Effector CD4-positive, alpha-beta T cell (primary cell): Measurements from ENCODE around the gene SEMG1. TPM values are rescaled to one million over a fixed set of nuclear protein-coding genes. Genes with fewer than 3 reads are reported as not detected.

ENCODE experiments used
- DNase-seq: peaks from one replicate; pipeline ENCODE4 v3.0.0-alpha.2; 2020
- total RNA-seq: gene quantifications from one replicate; lab custom pipeline; 2026; lab: John Stamatoyannopoulos, UW

SEMG1 gene, protein sequence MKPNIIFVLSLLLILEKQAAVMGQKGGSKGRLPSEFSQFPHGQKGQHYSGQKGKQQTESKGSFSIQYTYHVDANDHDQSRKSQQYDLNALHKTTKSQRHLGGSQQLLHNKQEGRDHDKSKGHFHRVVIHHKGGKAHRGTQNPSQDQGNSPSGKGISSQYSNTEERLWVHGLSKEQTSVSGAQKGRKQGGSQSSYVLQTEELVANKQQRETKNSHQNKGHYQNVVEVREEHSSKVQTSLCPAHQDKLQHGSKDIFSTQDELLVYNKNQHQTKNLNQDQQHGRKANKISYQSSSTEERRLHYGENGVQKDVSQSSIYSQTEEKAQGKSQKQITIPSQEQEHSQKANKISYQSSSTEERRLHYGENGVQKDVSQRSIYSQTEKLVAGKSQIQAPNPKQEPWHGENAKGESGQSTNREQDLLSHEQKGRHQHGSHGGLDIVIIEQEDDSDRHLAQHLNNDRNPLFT
- not detected for total RNA-seq

DNA sequence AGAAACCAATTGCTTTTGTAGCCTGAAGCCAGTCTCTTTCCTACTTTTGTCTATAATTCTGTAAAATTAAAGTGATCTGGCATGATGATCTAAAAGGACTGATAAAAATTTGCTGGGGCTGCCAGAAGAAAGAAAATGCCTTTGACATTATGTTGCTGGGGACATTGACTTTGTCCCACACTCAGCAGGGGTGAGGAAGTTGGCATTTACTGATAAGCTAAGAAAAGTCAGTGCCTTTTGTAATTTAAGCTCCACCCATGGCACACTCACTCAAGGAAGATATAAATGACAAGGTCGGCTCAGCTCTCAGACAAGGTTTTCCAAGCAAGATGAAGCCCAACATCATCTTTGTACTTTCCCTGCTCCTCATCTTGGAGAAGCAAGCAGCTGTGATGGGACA, at the start of gene SEMG1:
Gene SEMG1 (plus strand): TSS at position 309 of the 400 bp plus-strand sequence. CDS start 21 bp downstream, at position 330.
- DNase-seq, result no peak

DNA sequence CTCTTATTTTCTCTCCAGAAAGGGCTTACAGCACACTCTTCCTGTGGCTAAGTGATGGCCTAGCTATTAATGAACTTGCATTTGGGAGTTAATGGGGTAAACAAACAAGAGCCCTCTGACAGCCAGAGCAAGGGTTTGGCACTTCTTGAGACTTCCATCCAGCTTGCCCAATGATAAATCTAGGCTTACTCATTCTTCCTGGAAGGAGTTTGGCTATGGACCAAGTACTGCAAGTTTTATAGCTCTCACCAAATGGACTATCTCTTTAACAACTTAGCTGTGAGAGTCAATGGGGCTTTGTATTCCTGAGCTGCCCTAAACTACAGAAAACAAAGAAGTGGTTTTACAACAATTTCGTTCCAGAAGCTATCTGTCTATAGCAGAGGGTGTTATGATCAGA, 48.9 kb upstream of the SEMG1 start:
- DNase-seq, result no peak

DNA sequence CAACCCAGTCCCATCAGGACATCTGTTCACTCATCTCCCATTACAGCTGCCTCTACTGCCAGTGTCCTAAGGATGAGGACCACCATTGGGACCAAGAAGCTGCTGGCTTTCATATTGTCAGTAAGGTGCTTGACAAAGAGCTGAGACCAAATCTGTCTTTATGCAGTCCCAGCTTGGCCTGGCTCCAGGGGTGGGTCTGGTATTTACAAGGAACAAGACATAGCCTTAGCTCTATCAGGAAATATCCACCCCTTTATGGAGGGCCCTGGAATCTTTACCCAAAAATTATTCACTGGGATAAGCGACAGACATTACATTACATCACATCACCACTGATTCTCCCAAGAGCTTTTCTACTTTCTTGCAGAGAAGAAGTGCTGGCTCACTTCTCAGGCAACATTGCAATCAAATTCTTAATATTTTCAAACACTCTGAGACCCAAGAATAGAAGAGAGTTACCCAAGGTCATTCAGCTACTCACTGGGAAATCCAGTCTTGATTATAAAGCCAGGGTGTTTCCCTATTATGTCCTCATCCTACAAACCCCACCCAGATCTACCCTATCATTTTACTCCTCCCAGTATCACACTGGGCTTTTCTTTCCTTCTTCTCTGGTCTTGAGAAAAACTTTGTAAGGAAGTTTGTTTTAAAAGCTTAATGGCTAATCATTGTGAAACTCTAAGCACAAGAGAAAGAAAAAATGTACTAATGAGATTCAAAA, 43.6 kb upstream of the SEMG1 start:
- DNase-seq, result no peak

DNA sequence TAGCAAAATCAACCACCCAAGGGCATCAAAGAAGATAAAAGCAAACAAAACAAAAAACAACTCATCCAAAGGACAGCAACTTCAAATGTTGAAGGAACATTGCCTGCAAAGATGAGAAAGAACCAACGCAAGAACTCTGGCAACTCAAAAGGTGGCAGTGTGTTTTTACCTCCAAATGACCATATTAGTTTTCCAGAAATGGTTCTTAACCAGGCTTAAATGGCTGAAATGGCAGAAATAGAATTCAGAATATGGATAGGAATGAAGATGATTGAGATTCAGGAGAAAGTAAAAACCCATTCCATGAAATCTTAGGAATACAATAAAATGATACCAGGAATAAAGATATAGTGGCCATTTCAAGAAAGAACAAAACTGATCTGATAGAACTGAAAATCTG, 41.9 kb upstream of the SEMG1 start:
- DNase-seq, result no peak

DNA sequence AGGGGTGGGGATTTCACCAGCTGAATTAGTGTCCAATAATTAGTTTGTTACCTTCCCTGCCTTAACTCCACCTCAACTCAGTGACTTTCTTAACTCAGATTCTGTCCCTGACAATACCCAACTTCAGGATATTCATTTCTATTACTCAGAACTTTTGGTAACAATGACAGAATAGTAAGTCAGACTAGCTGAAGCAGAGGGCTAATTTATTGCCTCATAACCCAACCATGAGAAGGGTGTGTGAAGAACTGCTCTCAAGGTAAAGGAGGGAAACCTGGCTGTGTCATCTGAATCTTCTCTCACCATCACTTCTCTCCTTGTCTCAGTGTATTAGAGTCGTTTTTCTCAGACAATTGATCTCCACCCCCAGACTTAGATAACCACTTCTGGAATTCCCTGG, 33.3 kb upstream of the SEMG1 start:
- DNase-seq, result no peak

DNA sequence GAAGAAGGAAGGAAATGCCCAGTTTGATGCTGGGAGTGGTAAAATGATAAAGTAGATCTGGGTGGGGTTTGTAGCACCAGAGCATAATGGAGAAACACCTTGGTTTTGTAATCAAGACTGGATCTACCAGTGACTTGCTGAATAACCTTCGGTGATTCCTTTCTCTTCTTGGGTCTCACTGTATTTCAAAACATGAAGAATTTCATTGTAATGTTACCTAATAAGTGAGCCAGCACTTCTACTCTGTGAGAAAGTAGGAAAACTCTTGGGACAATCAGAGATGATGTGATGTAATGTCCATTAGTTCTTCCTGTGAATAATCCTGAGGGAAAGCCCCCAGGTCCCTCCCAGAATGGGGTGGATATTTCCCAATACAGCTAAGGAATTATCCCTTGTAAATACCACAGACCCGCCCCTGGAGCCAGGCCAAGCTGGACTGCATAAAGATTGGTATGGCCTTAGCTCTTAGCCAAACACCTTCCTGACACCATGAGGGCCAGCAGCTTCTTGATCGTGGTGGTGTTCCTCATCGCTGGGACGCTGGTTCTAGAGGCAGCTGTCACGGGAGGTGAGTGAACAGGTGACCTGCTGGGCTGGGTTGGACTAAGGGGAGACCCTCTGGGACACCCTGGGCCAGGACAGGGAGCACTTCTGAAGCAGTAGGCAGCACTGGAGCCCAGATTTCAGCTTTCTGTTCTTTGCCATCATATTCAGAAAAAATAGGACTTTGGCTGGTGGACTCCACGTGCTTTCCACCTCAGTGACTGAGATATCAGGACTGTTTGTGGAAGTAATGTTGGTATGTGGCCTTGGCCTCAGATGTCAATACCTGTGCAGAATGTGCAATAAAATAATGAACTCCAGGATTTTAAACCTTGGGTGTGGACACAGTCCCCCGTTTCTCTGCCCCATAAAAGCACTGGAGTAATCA, 32.1 kb upstream of the SEMG1 start, which contains the start of gene PI3:
Gene PI3 (plus strand): TSS at position 469 of the 931 bp plus-strand sequence. CDS start 21 bp downstream, at position 490.
- DNase-seq, result no peak

DNA sequence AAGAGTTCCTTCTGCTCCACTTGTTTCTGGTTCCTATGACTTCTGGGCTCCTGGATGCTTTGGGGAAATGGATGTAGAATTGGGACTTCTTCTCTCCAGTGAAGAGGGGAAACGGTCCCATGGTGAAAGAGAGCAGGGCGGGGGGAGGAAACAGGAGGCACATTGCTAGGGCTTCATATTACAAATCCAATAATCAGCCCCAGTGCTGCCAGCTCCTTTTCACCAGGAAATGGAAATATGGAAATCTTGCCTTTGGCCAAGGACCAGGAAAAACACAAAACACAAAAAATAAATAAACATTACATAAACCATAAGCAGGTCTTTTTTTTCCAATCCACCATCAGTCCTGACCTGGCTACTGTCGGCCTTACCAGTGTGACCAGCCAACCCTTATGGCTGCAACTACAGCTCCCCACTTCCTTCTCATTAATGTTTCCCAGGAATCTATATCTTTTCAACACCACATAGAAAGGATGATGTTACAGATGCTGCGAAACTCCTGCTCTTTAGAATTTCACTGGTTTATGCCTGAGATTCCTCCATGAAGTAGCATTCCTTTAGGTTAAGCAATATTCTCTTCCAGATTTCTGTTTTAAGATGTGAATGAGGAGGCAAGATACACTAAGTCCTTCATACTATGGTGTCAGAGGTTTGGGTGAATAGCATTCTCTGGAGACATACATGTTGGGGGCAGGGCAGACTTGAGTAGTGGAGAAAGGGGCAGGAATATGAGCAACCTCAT, 30.1 kb upstream of the SEMG1 start:
- no peak for DNase-seq

DNA sequence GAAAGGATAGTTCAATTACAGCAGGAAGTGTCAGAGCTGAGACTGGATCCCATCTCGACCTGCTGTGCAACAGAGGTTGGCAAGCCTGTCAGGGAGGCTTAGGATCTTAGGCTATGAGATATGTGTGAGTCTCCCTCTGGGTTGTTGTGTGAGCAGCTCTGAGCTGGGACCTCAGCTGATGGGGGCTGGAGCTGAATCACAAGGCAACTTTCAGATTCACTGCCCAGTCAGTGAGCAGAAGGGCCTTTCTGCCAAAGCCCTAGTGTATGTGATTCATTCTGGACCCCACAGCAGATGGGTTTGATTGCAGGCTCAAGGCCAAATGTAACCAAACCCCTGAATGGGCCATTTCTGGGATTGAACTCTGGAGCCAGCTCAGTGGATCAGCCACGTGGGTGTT, 27.7 kb upstream of the SEMG1 start:
- DNase-seq, result no peak

DNA sequence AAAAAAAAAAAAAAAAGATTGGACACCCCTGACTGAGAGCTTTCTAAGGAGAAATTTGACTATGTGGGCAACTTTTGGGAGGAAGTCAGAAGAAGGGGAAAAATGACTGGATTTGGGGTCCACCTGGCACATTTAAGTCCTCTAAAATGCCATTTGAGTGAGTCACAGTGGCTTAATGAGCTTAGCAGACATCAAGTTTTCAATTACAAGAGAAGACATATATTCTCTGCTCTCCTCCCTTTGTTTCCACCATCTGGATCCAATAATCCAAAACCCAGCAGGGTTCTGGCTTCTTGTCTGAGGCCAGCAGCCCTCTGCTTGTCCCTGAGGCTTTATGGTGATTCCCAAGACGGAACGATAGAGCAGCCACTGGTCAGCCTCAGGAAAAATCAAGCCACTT, 25.2 kb upstream of the SEMG1 start:
- DNase-seq, result no peak

DNA sequence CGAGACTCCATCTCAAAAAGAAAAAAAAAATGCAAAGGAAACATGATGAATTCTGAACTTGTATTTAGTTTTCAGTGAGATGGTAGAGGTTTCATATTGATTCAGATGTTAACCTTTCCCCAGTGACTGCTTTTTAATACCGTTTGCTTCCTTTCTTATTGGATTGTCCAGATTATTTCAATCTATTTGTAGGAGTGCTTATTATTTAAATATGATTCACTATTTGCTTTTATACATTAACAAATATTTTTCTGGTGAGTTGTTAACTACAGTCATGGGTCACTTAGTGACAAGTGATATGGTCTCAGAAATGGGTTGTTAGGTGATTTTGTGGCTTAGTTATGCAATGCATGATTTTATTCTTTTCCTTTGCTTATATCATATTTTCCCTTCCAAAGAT, 23.7 kb upstream of the SEMG1 start:
- no peak for DNase-seq

DNA sequence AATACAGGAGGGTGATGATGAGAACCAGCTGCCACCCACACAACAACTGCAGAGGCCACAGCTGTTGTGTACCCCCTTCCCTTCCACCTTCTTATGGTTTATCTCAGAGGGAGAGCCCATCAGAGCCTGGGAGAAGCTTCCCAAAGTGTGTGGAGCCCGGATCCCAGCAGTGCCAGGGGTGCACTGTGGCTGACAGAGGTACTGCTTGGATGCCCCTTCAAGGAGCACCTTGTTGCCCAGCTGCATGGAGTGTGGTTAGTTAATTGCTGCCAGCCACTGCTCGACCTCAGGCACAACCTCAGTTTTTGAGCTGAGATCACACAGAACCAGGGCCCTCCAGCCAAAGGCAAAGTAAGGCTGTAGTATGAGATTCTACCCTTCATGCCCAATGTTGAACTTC, 19.1 kb upstream of the SEMG1 start:
- no peak for DNase-seq

DNA sequence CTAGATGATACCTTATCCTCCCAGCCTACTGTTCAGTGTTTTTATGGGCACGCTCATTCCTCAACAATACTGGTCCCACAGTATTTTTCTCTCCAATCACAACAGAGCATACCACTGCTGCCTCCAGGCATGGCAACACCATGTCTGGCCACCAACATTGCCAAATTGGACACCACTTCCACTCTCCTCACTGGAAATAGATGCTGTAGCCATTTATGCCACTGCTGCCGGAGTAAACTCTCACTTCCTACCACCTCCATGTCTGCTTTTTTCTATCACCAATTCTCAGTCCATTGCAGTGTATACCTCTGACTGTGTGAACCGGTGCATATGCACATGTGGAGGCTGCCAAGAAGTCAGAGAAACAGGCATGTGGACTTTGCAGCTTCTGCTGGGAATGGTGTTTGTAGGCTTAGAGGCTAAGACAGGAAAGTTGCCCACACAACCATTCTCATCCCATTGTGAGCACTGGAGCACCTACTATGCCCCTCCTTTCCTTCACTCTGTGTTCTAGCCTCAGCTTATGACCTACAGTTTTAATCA, 17.7 kb upstream of the SEMG1 start:
- no peak for DNase-seq

DNA sequence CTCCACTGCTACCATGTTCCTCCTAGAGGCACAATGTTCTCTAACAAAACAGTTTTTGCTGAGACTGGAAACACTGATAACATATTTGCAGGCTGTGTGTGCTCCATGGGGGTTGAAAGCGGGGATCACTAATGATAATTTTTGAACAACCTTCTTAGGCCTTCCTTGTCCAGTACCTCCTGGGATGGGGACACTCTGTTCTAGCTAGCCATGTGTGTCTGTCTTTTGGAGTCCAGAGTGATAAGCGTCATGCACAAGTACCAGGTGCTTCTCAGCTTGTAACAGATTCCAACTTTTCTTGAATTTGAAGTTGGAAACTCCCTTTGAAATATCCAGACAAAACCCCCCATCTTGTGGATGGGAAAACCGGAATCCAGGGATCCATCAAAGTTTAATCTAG, 17.0 kb upstream of the SEMG1 start:
- no peak for DNase-seq

DNA sequence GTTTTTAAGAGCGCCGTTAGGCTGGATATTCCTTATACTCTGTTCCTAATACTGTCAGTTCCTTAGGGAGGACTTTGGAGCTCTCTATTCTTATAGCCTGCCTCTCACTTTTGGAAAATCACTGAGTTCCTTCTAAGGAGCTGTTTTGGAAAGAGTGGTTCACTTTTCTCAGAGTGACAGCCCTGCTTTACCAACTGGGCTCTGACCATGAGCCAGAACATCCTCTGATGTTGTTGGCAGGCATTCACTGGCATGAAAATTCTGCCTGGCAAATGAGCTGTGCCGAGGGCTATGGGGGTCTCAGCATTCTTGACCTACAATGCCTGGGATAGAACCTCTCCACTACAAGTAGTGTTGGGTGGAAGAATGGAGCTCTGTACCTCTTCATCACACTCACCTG, 14.9 kb upstream of the SEMG1 start:
- DNase-seq, result no peak

DNA sequence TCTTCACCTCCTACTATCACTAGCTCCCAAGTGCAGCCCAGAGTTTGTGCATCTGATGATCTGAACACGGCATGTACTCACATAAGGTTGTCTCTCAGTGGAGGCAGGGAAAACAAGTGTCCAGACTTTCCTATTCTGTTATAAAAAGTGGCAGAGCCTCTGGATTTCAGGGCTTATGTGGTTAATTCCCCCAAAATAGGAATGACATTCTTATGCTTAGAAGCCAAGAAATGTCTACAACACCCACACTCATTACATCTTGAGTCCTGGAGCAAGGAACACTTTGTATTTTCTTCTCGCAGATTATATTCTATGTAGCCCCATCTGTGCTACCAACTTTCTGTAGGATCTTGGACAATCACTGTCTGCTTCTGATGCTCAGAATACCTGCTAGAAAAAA, 13.5 kb upstream of the SEMG1 start:
- no peak for DNase-seq

DNA sequence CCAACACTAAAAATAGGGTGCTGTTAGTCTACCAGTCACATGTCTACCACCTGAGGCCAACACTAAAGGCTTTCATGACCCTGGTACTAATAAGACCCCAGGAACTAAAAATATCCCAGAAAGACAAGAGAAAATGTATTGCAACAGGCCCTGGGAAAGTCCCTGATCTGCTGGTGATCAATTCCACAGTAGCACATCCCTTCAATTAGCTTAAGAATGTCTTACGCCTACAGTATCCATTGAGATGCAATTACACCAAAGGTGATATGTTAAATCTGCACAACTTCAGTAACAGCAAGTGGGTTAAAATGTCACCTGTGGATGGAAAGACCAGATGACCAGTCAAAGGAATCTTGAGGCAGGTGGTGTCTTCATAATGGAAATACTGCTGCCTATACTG, 3.1 kb downstream of the SEMG1 start:
- no peak for DNase-seq

DNA sequence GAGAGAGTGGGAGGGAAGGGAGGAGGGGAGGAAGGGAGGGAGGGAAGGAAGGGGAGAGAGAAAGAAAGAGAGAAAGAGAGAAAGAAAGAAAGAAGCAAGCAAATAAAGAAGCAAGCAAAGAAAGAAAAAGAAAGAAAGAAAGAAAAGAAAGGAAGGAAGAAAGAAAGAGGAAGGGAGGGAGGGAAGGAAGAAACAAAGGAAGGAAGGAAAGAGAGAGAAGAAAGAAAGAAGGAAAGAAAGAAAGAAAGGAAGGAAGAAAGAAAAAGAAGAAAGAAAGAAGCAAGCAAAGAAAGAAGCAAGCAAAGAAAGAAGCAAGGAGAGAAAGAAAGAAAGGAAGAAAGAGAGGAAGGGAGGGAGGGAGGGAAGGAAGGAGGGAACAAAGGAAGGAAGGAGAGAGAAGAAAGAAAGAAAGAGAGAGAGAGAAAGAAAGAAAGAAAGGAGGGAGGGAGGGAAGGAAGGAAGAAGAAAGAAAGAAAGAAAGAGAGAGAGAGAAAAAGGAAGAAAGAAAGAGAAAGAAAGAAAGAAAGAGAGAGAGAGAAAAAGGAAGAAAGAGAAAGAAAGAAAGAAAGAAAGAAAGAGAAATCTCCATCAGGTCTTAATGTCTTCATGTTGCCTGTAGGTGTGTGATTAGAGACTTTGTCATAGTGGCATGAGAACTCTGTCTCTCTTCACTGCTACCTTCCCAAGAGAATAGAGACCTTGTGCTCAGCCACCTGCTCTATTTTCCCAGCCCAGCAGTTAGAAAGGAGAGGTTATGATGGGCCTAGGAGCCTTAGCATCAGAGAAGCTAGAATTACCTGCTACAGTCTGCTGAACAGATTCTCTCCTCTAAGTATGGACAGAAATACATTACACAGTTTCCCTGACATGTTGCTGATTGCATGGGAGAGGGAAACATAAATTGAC, 5.0 kb downstream of the SEMG1 start:
- no peak for DNase-seq

DNA sequence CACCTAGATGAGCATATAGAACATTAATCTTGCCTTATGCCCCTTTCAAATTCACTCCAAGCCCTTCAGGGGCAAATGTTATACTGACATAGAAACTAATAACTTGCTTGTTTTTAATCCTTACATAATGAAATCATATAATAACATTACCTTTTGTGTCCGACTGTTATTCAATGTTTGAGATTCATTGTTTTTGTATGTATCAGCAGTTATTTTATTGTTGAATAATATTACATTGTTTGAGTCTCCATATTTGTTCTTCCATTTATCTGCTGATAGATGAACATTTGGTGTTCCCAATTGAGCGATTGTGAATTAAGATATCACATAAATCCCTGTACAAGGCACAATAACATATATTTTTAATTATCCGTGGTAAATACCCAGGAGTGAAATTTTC, 6.0 kb downstream of the SEMG1 start:
- DNase-seq, result no peak

DNA sequence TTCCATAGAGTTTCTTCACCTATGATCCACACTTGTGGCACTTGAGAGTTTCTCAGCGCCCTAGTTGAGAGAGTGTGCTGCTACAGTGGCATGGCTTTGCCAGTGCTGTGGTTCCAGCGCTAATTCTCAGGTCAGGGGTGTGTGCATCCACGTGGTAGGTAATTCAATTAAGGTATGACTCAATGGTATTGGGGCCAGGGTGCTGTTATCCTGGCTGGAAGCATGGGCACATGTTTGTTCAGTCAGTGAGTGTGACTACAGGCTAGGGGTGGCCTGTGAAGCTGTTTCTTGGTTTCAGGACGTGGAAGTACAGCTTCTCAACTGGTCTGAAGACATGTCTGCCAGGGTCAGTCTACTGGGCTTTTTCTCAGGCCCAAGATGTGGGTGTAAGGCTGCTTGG, 11.3 kb downstream of the SEMG1 start:
- DNase-seq, result no peak

DNA sequence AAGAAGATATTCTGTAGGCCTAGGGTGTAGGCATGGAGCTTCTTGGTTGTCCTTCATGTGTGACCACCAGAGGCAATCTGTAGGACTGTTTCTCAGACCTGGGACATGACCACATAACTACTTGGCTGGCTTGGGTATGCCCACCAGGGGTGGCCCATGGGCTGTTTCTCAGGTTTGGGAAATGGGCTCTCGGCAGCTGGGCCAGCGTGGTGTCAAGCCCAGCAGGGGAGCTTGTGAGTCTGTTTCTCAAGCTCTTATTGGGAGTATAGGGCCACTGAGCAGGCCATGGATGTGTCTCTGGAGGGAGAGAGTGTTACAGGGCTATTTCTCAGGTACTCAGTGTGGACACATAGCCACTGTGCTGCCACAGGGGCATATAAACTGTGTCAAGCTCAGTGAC, 11.8 kb downstream of the SEMG1 start:
- no peak for DNase-seq

DNA sequence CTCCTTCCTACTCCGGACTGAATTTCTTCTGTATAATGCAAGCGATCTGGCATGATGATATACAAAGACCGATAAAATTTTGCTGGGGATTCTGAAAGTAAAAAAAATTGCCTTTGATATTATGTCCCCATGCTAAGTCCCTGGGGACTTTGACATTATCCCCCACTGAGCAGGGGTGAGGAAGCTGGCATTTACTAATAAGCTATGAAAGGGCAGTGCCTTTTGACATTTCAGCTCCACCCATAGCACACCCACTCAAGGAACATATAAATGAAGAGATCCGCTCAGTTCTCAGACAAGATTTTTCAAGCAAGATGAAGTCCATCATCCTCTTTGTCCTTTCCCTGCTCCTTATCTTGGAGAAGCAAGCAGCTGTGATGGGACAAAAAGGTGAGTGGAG, 14.2 kb downstream of the SEMG1 start, which contains the start of gene SEMG2:
Gene SEMG2 (plus strand): TSS at position 298 of the 400 bp plus-strand sequence. CDS start 17 bp downstream, at position 315.
- no peak for DNase-seq
